H1 (cell line): Measurements from ENCODE around the gene TBC1D12. TPM values are rescaled to one million over a fixed set of nuclear protein-coding genes. Genes with fewer than 3 reads are reported as not detected.

ENCODE experiments used
- CREB1 ChIP-seq: IDR thresholded peaks from 2 replicates; pipeline ENCODE4 v1.6.1; 2012; ENCODE audit warnings: inconsistent platforms
- EP300 ChIP-seq, 2 experiments: IDR thresholded peaks; 1 replicate in 1 of 2; 2 replicates in 1 of 2; pipeline ENCODE4 v1.6.1; 2011 to 2012; ENCODE audit warnings: low read depth in 2 of 2, low read length in 2 of 2, mild to moderate bottlenecking in 2 of 2, borderline replicate concordance in 1 of 2, inconsistent platforms in 1 of 2, moderate library complexity in 1 of 2
- SIRT6 ChIP-seq: IDR thresholded peaks from one replicate; pipeline ENCODE4 v1.7.1; 2012; ENCODE audit warnings: low read length, inconsistent platforms
- polyA plus RNA-seq, 7 experiments: library from polyadenylated mRNA; depleted of rRNA in 3 of 7; stranded (reverse) in 5 of 7; unstranded in 2 of 7; fragments of >200 nt in 5 of 7; fragments of 200-250 nt in 2 of 7; gene quantifications; 1 replicate in 5 of 7; 2 replicates in 1 of 7; 4 replicates in 1 of 7; pipeline versions ENCODE4 v1.2.1 to v1.2.3, GENCODE V29; 2011 to 2013; ENCODE audit warnings: missing spikeins in 2 of 7, mixed read lengths in 2 of 7
- total RNA-seq: library from RNA; stranded (reverse); fragmentation: NEBNext Ultra II Directional; extraction: Animal tissue kit (Norgen Biotek cat#: 25700); gene quantifications from 2 replicates; pipeline ENCODE4 v1.2.1, GENCODE V29; 2021
- TF ChIP-seq, protein P1 (sequence below): IDR thresholded peaks from 2 replicates; pipeline ENCODE4 v1.6.1; 2012; ENCODE audit warnings: inconsistent platforms

Gene TBC1D12
- total and polyA plus RNA-seq, 2 of the 8 experiments (the other 6 are each of a cell fraction or from before 2014, with no cell fraction given), result 1.1 to 3.2 TPM

DNA sequence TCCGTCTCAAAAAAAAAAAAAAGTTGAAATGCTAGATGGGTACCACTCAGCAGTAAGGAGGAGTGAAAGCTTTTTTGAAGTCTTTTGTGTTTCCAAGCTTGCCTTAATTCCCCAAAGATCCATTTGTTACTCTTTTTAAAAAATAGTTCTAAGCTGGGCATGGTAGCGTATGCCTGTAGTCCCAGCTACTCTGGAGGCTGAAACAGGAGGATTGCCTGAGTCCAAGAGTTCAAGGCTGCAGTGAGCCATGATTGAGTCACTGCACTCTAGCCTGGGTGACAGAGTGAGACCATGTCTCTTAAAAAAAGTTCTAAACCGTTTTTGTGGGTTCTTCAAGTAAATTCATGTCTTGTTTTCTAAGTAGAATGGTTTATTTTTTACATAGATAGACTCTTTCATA lies 5.3 kb downstream of the TBC1D12 start (continued):
- TF ChIP-seq, protein P1, sequence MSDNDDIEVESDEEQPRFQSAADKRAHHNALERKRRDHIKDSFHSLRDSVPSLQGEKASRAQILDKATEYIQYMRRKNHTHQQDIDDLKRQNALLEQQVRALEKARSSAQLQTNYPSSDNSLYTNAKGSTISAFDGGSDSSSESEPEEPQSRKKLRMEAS, result no peak
- TF ChIP-seq SIRT6 (no peak), EP300 (IDR thresholded peaks at IDR 0.05; ENCODE audit: borderline replicate concordance in 1 of 2, low read depth in 2 of 2, low read length in 2 of 2) (no peak), CREB1 (no peak)
